ENCODE measurements around the gene TNS2.

Gene TNS2

GRCh38 chr12:53113951-53114350 is 64.1 kb downstream of the TNS2 start:
- DNase-seq: no peak

Measured in activated T-cell treated with anti-CD3 and anti-CD28 coated beads, Interleukin-2, amount 50 U/mL, for 48 hours (primary cell).